ENCODE results near the gene EMID1.

GRCh38 chr22:29308791-29309262 is 103.1 kb downstream of the EMID1 start:
- TF ChIP-seq POLR2A (IDR thresholded peaks at IDR 0.05), result no peak
- TF ChIP-seq, protein P1, sequence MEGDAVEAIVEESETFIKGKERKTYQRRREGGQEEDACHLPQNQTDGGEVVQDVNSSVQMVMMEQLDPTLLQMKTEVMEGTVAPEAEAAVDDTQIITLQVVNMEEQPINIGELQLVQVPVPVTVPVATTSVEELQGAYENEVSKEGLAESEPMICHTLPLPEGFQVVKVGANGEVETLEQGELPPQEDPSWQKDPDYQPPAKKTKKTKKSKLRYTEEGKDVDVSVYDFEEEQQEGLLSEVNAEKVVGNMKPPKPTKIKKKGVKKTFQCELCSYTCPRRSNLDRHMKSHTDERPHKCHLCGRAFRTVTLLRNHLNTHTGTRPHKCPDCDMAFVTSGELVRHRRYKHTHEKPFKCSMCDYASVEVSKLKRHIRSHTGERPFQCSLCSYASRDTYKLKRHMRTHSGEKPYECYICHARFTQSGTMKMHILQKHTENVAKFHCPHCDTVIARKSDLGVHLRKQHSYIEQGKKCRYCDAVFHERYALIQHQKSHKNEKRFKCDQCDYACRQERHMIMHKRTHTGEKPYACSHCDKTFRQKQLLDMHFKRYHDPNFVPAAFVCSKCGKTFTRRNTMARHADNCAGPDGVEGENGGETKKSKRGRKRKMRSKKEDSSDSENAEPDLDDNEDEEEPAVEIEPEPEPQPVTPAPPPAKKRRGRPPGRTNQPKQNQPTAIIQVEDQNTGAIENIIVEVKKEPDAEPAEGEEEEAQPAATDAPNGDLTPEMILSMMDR (IDR thresholded peaks at IDR 0.05), result no peak
- TF ChIP-seq POLR2AphosphoS5 (IDR thresholded peaks at IDR 0.05), result no peak
